ENCODE data around the gene PPP1R12B.
"Not testable (repeated sequence)": the region's sequence is repeated elsewhere in the genome, so short reads cannot be mapped to it uniquely, and the experiment has no call there.

Gene PPP1R12B

DNA sequence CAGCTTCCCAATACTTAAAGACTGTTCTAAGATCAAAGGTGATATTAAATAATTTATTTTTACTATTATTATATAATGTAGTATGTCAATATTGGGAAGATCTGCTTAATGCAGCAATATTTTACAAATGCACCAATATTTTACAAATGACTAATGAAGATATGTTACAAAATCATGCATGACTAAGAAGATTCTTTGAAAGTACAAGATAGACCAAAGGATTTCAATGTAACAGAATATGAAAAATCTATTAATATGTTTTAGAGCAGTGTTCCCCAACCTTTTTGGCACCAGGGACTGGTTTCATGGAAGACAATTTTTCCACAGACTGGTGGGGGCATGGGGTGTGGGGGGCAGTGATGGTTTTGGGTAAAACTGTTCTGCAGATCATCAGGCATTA lies 132.1 kb downstream of the PPP1R12B start:
- H3K4me1 ChIP-seq (ENCODE audit: control insufficient read depth, low read length) = peaks cover 36% of the 10 kb centered on the region
- not testable (repeated sequence) for H4K20me1 ChIP-seq (ENCODE audit: control insufficient read depth, insufficient read depth, low read depth, low read length); H3K4me2 ChIP-seq (ENCODE audit: low read length); H3K79me2 ChIP-seq (ENCODE audit: control insufficient read depth, low read length); H3F3A ChIP-seq (ENCODE audit: control insufficient read depth, insufficient read depth); H3K9me2 ChIP-seq (replicated peaks; ENCODE audit: control insufficient read depth, low read length); H3K9me3 ChIP-seq (ENCODE audit: control insufficient read depth, insufficient read depth, low read length); H3K4me3 ChIP-seq (ENCODE audit: low read length); H3K27me3 ChIP-seq (ENCODE audit: control insufficient read depth, low read length); H3K36me3 ChIP-seq (ENCODE audit: control insufficient read depth, low read length); H3K27ac ChIP-seq (ENCODE audit: low read depth, low read length)

DNA sequence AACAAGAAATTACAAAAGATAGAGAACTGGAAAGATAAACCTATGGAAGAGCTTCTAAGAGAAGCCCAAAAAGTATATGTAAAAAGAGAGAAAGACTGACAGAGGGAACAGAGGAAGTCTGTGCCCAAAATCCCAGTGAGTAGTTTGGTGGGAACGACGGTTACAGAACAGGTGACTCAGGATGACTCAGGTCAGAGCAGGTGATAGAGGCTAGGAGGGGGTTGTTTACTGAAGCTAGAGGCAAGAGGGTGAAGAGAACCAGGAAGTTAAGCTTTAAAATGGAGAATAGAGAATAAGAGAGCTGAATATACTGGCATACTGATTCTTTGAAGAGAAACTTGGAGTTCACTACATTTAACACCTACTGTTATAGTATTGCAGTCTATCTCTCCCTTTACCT lies 134.9 kb downstream of the PPP1R12B start:
- Histone ChIP-seq H3K4me3 (ENCODE audit: low read length) (peak overlapping the region; percentile 48), H3K4me1 (ENCODE audit: control insufficient read depth, low read length) (peaks cover 41% of the 10 kb centered on the region), H3K4me2 (ENCODE audit: low read length) (peak overlapping the region; percentile 75), H3K27ac (ENCODE audit: low read depth, low read length) (peak overlapping the region; percentile 63)
- H3F3A ChIP-seq (ENCODE audit: control insufficient read depth, insufficient read depth); H4K20me1 ChIP-seq (ENCODE audit: control insufficient read depth, insufficient read depth, low read depth, low read length); H3K9me3 ChIP-seq (ENCODE audit: control insufficient read depth, insufficient read depth, low read length); H3K9me2 ChIP-seq (replicated peaks; ENCODE audit: control insufficient read depth, low read length); H3K36me3 ChIP-seq (ENCODE audit: control insufficient read depth, low read length); H3K27me3 ChIP-seq (ENCODE audit: control insufficient read depth, low read length); H3K79me2 ChIP-seq (ENCODE audit: control insufficient read depth, low read length): not testable (repeated sequence)

- not testable (repeated sequence) for H3K27me3 ChIP-seq (ENCODE audit: control insufficient read depth, low read length); H3K9me2 ChIP-seq (replicated peaks; ENCODE audit: control insufficient read depth, low read length); H3K9me3 ChIP-seq (ENCODE audit: control insufficient read depth, insufficient read depth, low read length); H3F3A ChIP-seq (ENCODE audit: control insufficient read depth, insufficient read depth); H3K36me3 ChIP-seq (ENCODE audit: control insufficient read depth, low read length); H3K79me2 ChIP-seq (ENCODE audit: control insufficient read depth, low read length); H4K20me1 ChIP-seq (ENCODE audit: control insufficient read depth, insufficient read depth, low read depth, low read length)
- Histone ChIP-seq H3K4me2 (ENCODE audit: low read length) (peak overlapping the region; percentile 75), H3K27ac (ENCODE audit: low read depth, low read length) (peak overlapping the region; percentile 63), H3K4me3 (ENCODE audit: low read length) (peak overlapping the region; percentile 48), H3K4me1 (ENCODE audit: control insufficient read depth, low read length) (peaks cover 41% of the 10 kb centered on the region)
Measured at GRCh38 chr1:202484032-202484431, 135.5 kb downstream of the PPP1R12B start.

GRCh38 chr1:202484820-202485219 lies 136.3 kb downstream of the PPP1R12B start:
- H4K20me1 ChIP-seq (ENCODE audit: control insufficient read depth, insufficient read depth, low read depth, low read length); H3F3A ChIP-seq (ENCODE audit: control insufficient read depth, insufficient read depth); H3K79me2 ChIP-seq (ENCODE audit: control insufficient read depth, low read length); H3K9me3 ChIP-seq (ENCODE audit: control insufficient read depth, insufficient read depth, low read length); H3K9me2 ChIP-seq (replicated peaks; ENCODE audit: control insufficient read depth, low read length); H3K27me3 ChIP-seq (ENCODE audit: control insufficient read depth, low read length); H3K36me3 ChIP-seq (ENCODE audit: control insufficient read depth, low read length): not testable (repeated sequence)
- peak overlapping the region; percentile 63; the same call in 1 of the 2 replicates for H3K27ac ChIP-seq (ENCODE audit: low read depth, low read length)
- H3K4me2 ChIP-seq (ENCODE audit: low read length) = peak overlapping the region; percentile 75
- H3K4me3 ChIP-seq (ENCODE audit: low read length) = peak overlapping the region; percentile 48
- peaks cover 35% of the 10 kb centered on the region for H3K4me1 ChIP-seq (ENCODE audit: control insufficient read depth, low read length)

- not testable (repeated sequence) for H3K27ac ChIP-seq (ENCODE audit: low read depth, low read length); H3F3A ChIP-seq (ENCODE audit: control insufficient read depth, insufficient read depth); H4K20me1 ChIP-seq (ENCODE audit: control insufficient read depth, insufficient read depth, low read depth, low read length); H3K4me2 ChIP-seq (ENCODE audit: low read length); H3K9me2 ChIP-seq (replicated peaks; ENCODE audit: control insufficient read depth, low read length); H3K9me3 ChIP-seq (ENCODE audit: control insufficient read depth, insufficient read depth, low read length); H3K36me3 ChIP-seq (ENCODE audit: control insufficient read depth, low read length); H3K79me2 ChIP-seq (ENCODE audit: control insufficient read depth, low read length); H3K27me3 ChIP-seq (ENCODE audit: control insufficient read depth, low read length); H3K4me3 ChIP-seq (ENCODE audit: low read length)
- peaks cover 26% of the 10 kb centered on the region for H3K4me1 ChIP-seq (ENCODE audit: control insufficient read depth, low read length)
Measured at GRCh38 chr1:202488178-202488649, 139.7 kb downstream of the PPP1R12B start.

GRCh38 chr1:202489101-202489500 lies 140.6 kb downstream of the PPP1R12B start:
- not testable (repeated sequence) for H3K36me3 ChIP-seq (ENCODE audit: control insufficient read depth, low read length); H3K79me2 ChIP-seq (ENCODE audit: control insufficient read depth, low read length); H3K4me3 ChIP-seq (ENCODE audit: low read length); H3F3A ChIP-seq (ENCODE audit: control insufficient read depth, insufficient read depth); H3K27me3 ChIP-seq (ENCODE audit: control insufficient read depth, low read length); H3K9me3 ChIP-seq (ENCODE audit: control insufficient read depth, insufficient read depth, low read length); H4K20me1 ChIP-seq (ENCODE audit: control insufficient read depth, insufficient read depth, low read depth, low read length); H3K4me2 ChIP-seq (ENCODE audit: low read length); H3K27ac ChIP-seq (ENCODE audit: low read depth, low read length); H3K9me2 ChIP-seq (replicated peaks; ENCODE audit: control insufficient read depth, low read length)
- peaks cover 17% of the 10 kb centered on the region for H3K4me1 ChIP-seq (ENCODE audit: control insufficient read depth, low read length)

- not testable (repeated sequence) for H3K4me1 ChIP-seq (ENCODE audit: control insufficient read depth, low read length); H4K20me1 ChIP-seq (ENCODE audit: control insufficient read depth, insufficient read depth, low read depth, low read length); H3K27ac ChIP-seq (ENCODE audit: low read depth, low read length); H3K9me2 ChIP-seq (replicated peaks; ENCODE audit: control insufficient read depth, low read length); H3K27me3 ChIP-seq (ENCODE audit: control insufficient read depth, low read length); H3F3A ChIP-seq (ENCODE audit: control insufficient read depth, insufficient read depth); H3K4me2 ChIP-seq (ENCODE audit: low read length); H3K79me2 ChIP-seq (ENCODE audit: control insufficient read depth, low read length); H3K4me3 ChIP-seq (ENCODE audit: low read length); H3K9me3 ChIP-seq (ENCODE audit: control insufficient read depth, insufficient read depth, low read length)
- peaks cover 16% of the 10 kb centered on the region for H3K36me3 ChIP-seq (ENCODE audit: control insufficient read depth, low read length)
Measured at GRCh38 chr1:202493112-202493511, 144.6 kb downstream of the PPP1R12B start.
